GM21717 (cell line): ENCODE measurements around the gene PLET1.
"Not testable (repeated sequence)": the region's sequence is repeated elsewhere in the genome, so short reads cannot be mapped to it uniquely, and the experiment has no call there.

Experiments used
- ATAC-seq: cut with Tn5 transposase; IDR thresholded peaks from one replicate; pipeline ENCODE4 v1.9.1; 2021; ENCODE audit warnings: mild to moderate bottlenecking, moderate library complexity; ENCODE audit not compliant: unreplicated experiment

PLET1 gene

GRCh38 chr11:112213753-112214152 lies 46.9 kb downstream of the PLET1 start:
- no peak for ATAC-seq

- ATAC-seq, result no peak
Observed at GRCh38 chr11:112212710-112213109, 48.0 kb downstream of the PLET1 start.

- no peak for ATAC-seq
Observed at GRCh38 chr11:112212290-112212689, 48.4 kb downstream of the PLET1 start.

- ATAC-seq, result no peak
Observed at GRCh38 chr11:112211536-112211935, 49.1 kb downstream of the PLET1 start.

GRCh38 chr11:112210890-112211289 lies 49.8 kb downstream of the PLET1 start:
- no peak for ATAC-seq

- no peak for ATAC-seq
Observed at GRCh38 chr11:112206071-112206470, 54.6 kb downstream of the PLET1 start.

- ATAC-seq, result no peak
Observed at GRCh38 chr11:112200252-112200651, 60.4 kb downstream of the PLET1 start.

GRCh38 chr11:112199101-112199500 lies 61.6 kb downstream of the PLET1 start:
- ATAC-seq, result not testable (repeated sequence)
